Naive thymus-derived CD4-positive, alpha-beta T cell (primary cell): ENCODE measurements around the gene RHOH. TPM values are rescaled to one million over a fixed set of nuclear protein-coding genes. Genes with fewer than 3 reads are reported as not detected.

Source experiments
- ATAC-seq: fragments of 150-1000 bp; cut with Tn5 transposase; 2 replicates; pipeline ENCODE4 v1.10.0; 2021; ENCODE audit warnings: mild to moderate bottlenecking, moderate library complexity
- CTCF ChIA-PET: fragments of 350-600 bp; sonication (Branson Sonifier 250); formaldehyde crosslinking; loops from one replicate; lab custom pipeline; 2021; ENCODE audit warnings: antibody characterized with exemption; lab: Charles Lee
- POLR2A ChIA-PET: fragments of 350-600 bp; sonication (Branson Sonifier 250); formaldehyde crosslinking; loops from one replicate; lab custom pipeline; 2021; ENCODE audit warnings: antibody characterized with exemption, inconsistent platforms; lab: Charles Lee
- DNase-seq, 9 donors: peaks; one replicate each; pipeline versions ENCODE4 v3.0.0 to v3.0.0-alpha.2; 2020 to 2022; ENCODE audit warnings: mixed read lengths in 1 of 9
- H3K27ac ChIP-seq: one replicate; pipeline ENCODE4 v1.7.0; 2013; ENCODE audit warnings: mild to moderate bottlenecking, low read depth, low read length, moderate library complexity
- H3K27me3 ChIP-seq, 2 donors: one replicate each; pipeline ENCODE4 v1.7.0; 2013; ENCODE audit warnings: low read length in 2 of 2, mild to moderate bottlenecking in 2 of 2, moderate library complexity in 2 of 2; ENCODE audit not compliant: control insufficient read depth in 2 of 2, insufficient read depth in 2 of 2
- H3K36me3 ChIP-seq, 3 experiments: 1 replicate in 2 of 3; 2 replicates in 1 of 3; pipeline ENCODE4 v1.7.0; 2013; ENCODE audit warnings: low read length in 3 of 3, mild to moderate bottlenecking in 3 of 3, moderate library complexity in 1 of 3; ENCODE audit not compliant: insufficient read depth in 3 of 3, control insufficient read depth in 2 of 3
- H3K4me1 ChIP-seq, 2 donors: one replicate each; pipeline ENCODE4 v1.7.0; 2013; ENCODE audit warnings: low read length in 2 of 2, mild to moderate bottlenecking in 2 of 2, moderate library complexity in 1 of 2; ENCODE audit not compliant: control insufficient read depth in 2 of 2, insufficient read depth in 2 of 2
- H3K4me3 ChIP-seq: 2 replicates; pipeline ENCODE4 v1.7.0; 2013; ENCODE audit warnings: mild to moderate bottlenecking, low read length
- H3K9me3 ChIP-seq, 3 experiments: 1 replicate in 2 of 3; 2 replicates in 1 of 3; pipeline ENCODE4 v1.7.0; 2013; ENCODE audit warnings: low read length in 3 of 3; ENCODE audit not compliant: control insufficient read depth in 2 of 3
- H3K27ac Mint-ChIP-seq, 9 donors: one replicate each; pipeline ENCODE4 v1.8.0; 2020 to 2022; ENCODE audit warnings: mixed read lengths in 9 of 9, mild to moderate bottlenecking in 8 of 9, moderate library complexity in 5 of 9, inconsistent platforms in 2 of 9
- H3K27me3 Mint-ChIP-seq, 5 donors: one replicate each; pipeline ENCODE4 v1.8.0; 2021 to 2022; ENCODE audit warnings: mixed read lengths in 5 of 5, mild to moderate bottlenecking in 1 of 5
- H3K36me3 Mint-ChIP-seq, 5 donors: one replicate each; pipeline ENCODE4 v1.8.0; 2020 to 2022; ENCODE audit warnings: mixed read lengths in 5 of 5, mild to moderate bottlenecking in 3 of 5, inconsistent platforms in 1 of 5
- H3K4me1 Mint-ChIP-seq, 7 donors: one replicate each; pipeline ENCODE4 v1.8.0; 2020 to 2022; ENCODE audit warnings: mixed read lengths in 7 of 7, mild to moderate bottlenecking in 3 of 7, inconsistent platforms in 1 of 7
- H3K4me3 Mint-ChIP-seq, 10 donors: one replicate each; pipeline ENCODE4 v1.8.0; 2020 to 2022; ENCODE audit warnings: mild to moderate bottlenecking in 10 of 10, mixed read lengths in 10 of 10, moderate library complexity in 6 of 10, inconsistent platforms in 2 of 10
- H3K9me3 Mint-ChIP-seq, 11 donors: one replicate each; pipeline ENCODE4 v1.8.0; 2020 to 2022; ENCODE audit warnings: mixed read lengths in 11 of 11, mild to moderate bottlenecking in 4 of 11, inconsistent platforms in 1 of 11, moderate library complexity in 1 of 11
- intact Hi-C, 2 donors: fragments of 100-400 bp; cut with micrococcal nuclease; formaldehyde crosslinking; loops; one replicate each; pipeline ENCODE4 v1.15.1; 2023
- polyA plus RNA-seq, 2 donors: library from polyadenylated mRNA; unstranded; fragments of 300-500 nt; fragmentation: Illumina TruSeq; gene quantifications; one replicate each; pipeline ENCODE4 v1.2.3, GENCODE V29; 2021
- total RNA-seq, 6 experiments: library from RNA in 5 of 6; stranded (reverse) in 5 of 6; gene quantifications; 1 replicate in 5 of 6; 2 replicates in 1 of 6; pipeline ENCODE4 v1.2.3 and lab custom pipeline; 2021 to 2026

The RHOH gene
- total and polyA plus RNA-seq, 7 experiments from 2014 or later: 160 to 479 (median 294) TPM

DNA sequence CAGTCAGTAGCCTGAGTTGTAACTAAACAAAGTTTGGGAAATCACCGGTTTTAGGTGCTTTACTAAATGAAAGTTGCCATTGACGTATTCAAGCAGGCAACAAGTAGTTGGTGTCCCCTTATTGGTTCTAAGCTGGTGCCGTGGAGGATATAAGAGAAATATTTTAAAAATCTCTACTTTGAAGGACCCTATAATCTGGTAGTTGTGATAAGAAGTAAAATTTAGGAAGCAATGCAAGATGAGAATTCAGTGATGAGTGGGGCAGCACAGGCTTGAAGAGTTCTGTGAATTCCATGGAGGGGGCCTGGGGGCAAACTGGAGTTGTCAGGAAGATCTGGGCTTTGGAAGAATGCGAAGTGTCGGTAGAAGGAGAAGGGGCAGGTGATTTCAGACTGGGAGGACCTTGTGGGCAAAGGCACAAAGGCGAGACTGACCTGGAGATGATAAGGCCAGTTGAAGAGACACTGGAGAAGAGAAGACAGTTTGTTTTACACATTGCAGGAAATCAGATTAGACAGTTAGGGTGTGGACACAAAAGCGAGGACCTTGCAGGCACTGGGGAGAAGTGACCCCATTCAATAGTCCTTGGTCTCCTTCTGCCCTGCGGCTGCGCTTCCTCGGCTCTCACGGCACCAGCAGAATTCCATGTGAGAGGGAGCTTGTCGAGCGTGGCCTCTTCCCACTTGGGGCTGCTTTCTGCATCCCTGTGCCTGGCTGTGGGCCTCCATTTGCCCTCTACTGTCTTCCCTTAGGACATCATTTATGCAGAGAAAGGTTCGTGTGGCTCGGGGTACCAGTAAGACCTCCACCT lies 1.3 kb downstream of the RHOH start:
- Histone ChIP-seq H3K36me3 (peaks cover 0 to 27% (median 5%) of the 10 kb centered on the region in 3 experiments), H3K9me3 (no peaks in the 10 kb centered on the region), H3K27me3 (no peaks in the 10 kb centered on the region), H3K27ac (peak overlapping the region; percentile 100), H3K4me3 (peak overlapping the region; percentile 96), H3K4me1 (peaks cover 19 to 29% of the 10 kb centered on the region in 2 donors)
- peaks cover 35 to 51% (median 42%) of the 10 kb centered on the region in 7 donors for H3K4me1 Mint-ChIP-seq
- H3K36me3 Mint-ChIP-seq: peaks cover 7 to 48% (median 45%) of the 10 kb centered on the region in 5 donors
- peaks cover 0 to 7% (median 0%) of the 10 kb centered on the region in 11 donors for H3K9me3 Mint-ChIP-seq
- intact Hi-C loops: loop anchor here (1.0 to 10.0 kb wide), 10 partner anchors 8 to 1533 kb away; partner anchors contain the start of genes KLF3 (in 1 of the 2), PDS5A (in 1 of the 2), RFC1 (in 1 of the 2) and UGDH (in 1 of the 2)
- H3K27ac Mint-ChIP-seq: peak overlapping the region; percentile 98 to 100 (median 99)
- ATAC-seq: peak; percentile 55
- peak overlapping the region; percentile 96 to 100 (median 99) for H3K4me3 Mint-ChIP-seq
- ChIA-PET CTCF (interaction anchor here (0.7 to 4.4 kb wide), 8 partner anchors 9 to 136 kb away, joined by 3 to 12 read pairs (median 4); no protein-coding TSS in a partner anchor), POLR2A (interaction anchor here (0.6 to 8.6 kb wide), 29 partner anchors 12 to 142 kb away, joined by 3 to 238 read pairs (median 6); partner anchors contain the start of gene N4BP2)
- peak in 8 of 9 donors; percentile 45 to 87 (median 79) for DNase-seq
- peaks cover 0 to 7% (median 0%) of the 10 kb centered on the region in 5 donors for H3K27me3 Mint-ChIP-seq

DNA sequence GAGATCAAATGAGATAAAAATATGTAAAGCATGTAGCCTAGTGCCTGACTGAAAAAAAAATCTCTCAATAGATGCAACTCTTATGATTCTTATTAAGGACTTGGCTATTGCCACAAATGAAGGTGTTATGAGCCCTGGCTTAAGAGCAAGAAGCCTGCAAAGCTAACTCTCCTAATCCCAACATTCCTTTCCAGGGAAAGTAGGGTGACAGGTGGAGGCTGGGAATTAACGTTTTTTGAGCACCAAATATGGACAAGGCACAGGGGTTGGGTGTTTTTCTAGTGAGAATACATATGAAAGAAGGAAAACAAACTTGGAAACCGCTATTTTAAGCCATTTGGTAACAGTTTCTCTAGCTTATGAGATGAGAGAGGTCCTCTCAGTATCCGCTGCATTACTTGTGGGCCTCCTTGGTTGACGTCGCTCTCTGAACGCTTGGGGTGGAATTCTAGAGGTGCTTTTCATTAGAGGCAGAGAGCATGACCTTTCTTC lies 2.4 kb downstream of the RHOH start:
- Histone ChIP-seq H3K4me1 (peaks cover 13 to 29% of the 10 kb centered on the region in 2 donors), H3K9me3 (no peaks in the 10 kb centered on the region), H3K27ac (peak overlapping the region; percentile 100), H3K27me3 (no peaks in the 10 kb centered on the region), H3K36me3 (peaks cover 0 to 27% (median 5%) of the 10 kb centered on the region in 3 experiments), H3K4me3 (peak overlapping the region; percentile 96)
- Mint-ChIP-seq H3K27ac (peak overlapping the region; percentile 98 to 100 (median 99)), H3K9me3 (peaks cover 0 to 3% (median 0%) of the 10 kb centered on the region in 11 donors), H3K36me3 (peaks cover 11 to 58% (median 49%) of the 10 kb centered on the region in 5 donors), H3K4me1 (peaks cover 36 to 53% (median 44%) of the 10 kb centered on the region in 7 donors), H3K27me3 (peaks cover 0 to 5% (median 0%) of the 10 kb centered on the region in 5 donors), H3K4me3 (peak overlapping the region; percentile 96 to 100 (median 99))
- peak in 5 of 9 donors; percentile 54 to 66 (median 64) for DNase-seq
- CTCF ChIA-PET: interaction anchor here (1.0 to 4.4 kb wide), 9 partner anchors 8 to 126 kb away, joined by 3 to 12 read pairs (median 5); no protein-coding TSS in a partner anchor
- POLR2A ChIA-PET: interaction anchor here (0.9 to 8.1 kb wide), 23 partner anchors 8 to 126 kb away, joined by 3 to 238 read pairs (median 8); no protein-coding TSS in a partner anchor
- ATAC-seq: no peak
- intact Hi-C loops: loop anchor here (2.0 to 10.0 kb wide), 5 partner anchors 56 to 1534 kb away; partner anchors contain the start of genes KLF3 (in 1 of the 2), PDS5A (in 1 of the 2), RFC1 (in 1 of the 2) and UGDH (in 1 of the 2)

DNA sequence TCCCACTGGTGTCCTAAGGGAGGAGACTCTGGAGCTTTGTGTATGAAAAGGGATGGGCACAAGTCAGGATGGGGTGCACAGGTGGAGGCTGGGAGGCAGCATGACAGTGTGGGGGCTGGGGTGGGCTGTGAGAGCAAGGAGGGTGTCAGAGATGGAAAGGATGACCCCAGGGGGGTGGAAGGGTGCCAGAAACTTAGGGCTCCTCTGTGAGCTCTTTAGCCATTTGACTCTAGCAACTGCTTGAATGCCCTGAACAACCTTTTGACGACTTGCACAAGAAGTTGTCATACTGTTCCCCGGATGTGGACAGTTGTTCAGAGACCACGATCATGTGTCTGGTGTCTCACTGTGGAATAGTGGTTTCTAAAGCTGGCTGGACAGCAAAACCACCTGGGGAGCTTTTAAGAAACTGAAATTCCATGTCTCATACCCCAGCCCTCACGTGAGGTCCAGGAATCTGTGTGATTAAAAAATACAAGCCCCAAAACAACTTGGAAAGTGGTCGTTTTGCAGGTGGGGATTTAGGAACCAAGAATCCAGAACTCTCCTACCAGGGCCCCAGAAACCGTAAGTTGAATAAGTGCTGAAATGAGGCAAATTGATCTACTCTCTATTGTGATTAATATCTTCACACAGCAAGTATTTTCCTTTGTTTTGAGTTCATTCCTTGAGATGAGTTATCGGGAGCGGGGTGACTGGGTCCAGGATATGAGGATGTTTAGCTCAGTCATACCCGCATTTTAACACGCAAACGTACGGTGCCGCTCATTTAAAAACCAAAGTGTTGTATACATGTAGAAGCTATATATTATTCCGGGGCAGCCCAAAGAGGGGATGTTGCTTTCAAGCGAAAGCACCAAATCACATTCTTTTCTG lies 3.4 kb downstream of the RHOH start:
- CTCF ChIA-PET: interaction anchor here (0.7 to 4.4 kb wide), 16 partner anchors 9 to 125 kb away, joined by 3 to 12 read pairs (median 4); no protein-coding TSS in a partner anchor
- ATAC-seq (peak; percentile 42), DNase-seq (peak in 8 of 9 donors; percentile 51 to 73 (median 61))
- peaks cover 0 to 27% (median 5%) of the 10 kb centered on the region in 3 experiments for H3K36me3 ChIP-seq
- POLR2A ChIA-PET: interaction anchor here (0.6 to 8.1 kb wide), 30 partner anchors 9 to 141 kb away, joined by 3 to 238 read pairs (median 7); no protein-coding TSS in a partner anchor
- Mint-ChIP-seq H3K9me3 (peaks cover 0 to 3% (median 0%) of the 10 kb centered on the region in 11 donors), H3K4me1 (peaks cover 37 to 54% (median 44%) of the 10 kb centered on the region in 7 donors), H3K4me3 (peak overlapping the region; percentile 96 to 100 (median 99)), H3K36me3 (peaks cover 15 to 67% (median 54%) of the 10 kb centered on the region in 5 donors), H3K27ac (peak overlapping the region; percentile 98 to 100 (median 99)), H3K27me3 (peaks cover 0 to 5% (median 0%) of the 10 kb centered on the region in 5 donors)
- peak overlapping the region; percentile 100 for H3K27ac ChIP-seq
- no peaks in the 10 kb centered on the region for H3K9me3 ChIP-seq
- H3K4me1 ChIP-seq: peaks cover 19 to 20% of the 10 kb centered on the region in 2 donors
- peak overlapping the region; percentile 96 for H3K4me3 ChIP-seq
- intact Hi-C loops: loop anchor here (1.0 to 10.0 kb wide), 13 partner anchors 9 to 1535 kb away; partner anchors contain the start of genes KLF3 (in 1 of the 2), PDS5A (in 1 of the 2), RFC1 (in 1 of the 2) and UBE2K (in 1 of the 2)
- no peaks in the 10 kb centered on the region for H3K27me3 ChIP-seq

GRCh38 chr4:40200875-40201801 lies 4.3 kb downstream of the RHOH start:
- CTCF ChIA-PET: interaction anchor here (0.7 to 4.4 kb wide), 9 partner anchors 9 to 116 kb away, joined by 3 to 12 read pairs (median 5); no protein-coding TSS in a partner anchor
- no peaks in the 10 kb centered on the region for H3K9me3 ChIP-seq
- H3K4me3 ChIP-seq: peak overlapping the region; percentile 96
- H3K36me3 ChIP-seq: peaks cover 0 to 27% (median 5%) of the 10 kb centered on the region in 3 experiments
- H3K27ac ChIP-seq: peak overlapping the region; percentile 100
- Mint-ChIP-seq H3K4me1 (peaks cover 37 to 53% (median 46%) of the 10 kb centered on the region in 7 donors), H3K27ac (peak overlapping the region; percentile 98 to 100 (median 99)), H3K4me3 (peak overlapping the region; percentile 96 to 100 (median 99)), H3K36me3 (peaks cover 15 to 76% (median 63%) of the 10 kb centered on the region in 5 donors), H3K9me3 (peaks cover 0 to 3% (median 0%) of the 10 kb centered on the region in 11 donors), H3K27me3 (peaks cover 0 to 5% (median 0%) of the 10 kb centered on the region in 5 donors)
- peak; percentile 15 for ATAC-seq
- intact Hi-C loops: loop anchor here (1.0 to 5.0 kb wide), 8 partner anchors 10 to 504 kb away; partner anchors contain the start of gene UBE2K (in 1 of the 2)
- peaks cover 13 to 19% of the 10 kb centered on the region in 2 donors for H3K4me1 ChIP-seq
- POLR2A ChIA-PET: interaction anchor here (0.8 to 8.1 kb wide), 20 partner anchors 9 to 124 kb away, joined by 4 to 238 read pairs (median 14); no protein-coding TSS in a partner anchor
- peak in 3 of 9 donors; percentile 48 to 72 (median 55) for DNase-seq
- H3K27me3 ChIP-seq: no peaks in the 10 kb centered on the region
